Right lobe of liver (tissue), 6 donors: ENCODE data around the gene PTMA. TPM values are rescaled to one million over a fixed set of nuclear protein-coding genes. Genes with fewer than 3 reads are reported as not detected.

Experiments
- ATAC-seq, 4 donors: fragments of 200-7000 bp; cut with Tn5 transposase; one replicate each; pipeline ENCODE4 v1.9.1; 2020; ENCODE audit warnings: mild to moderate bottlenecking in 4 of 4, moderate library complexity in 4 of 4
- DNase-seq, 3 donors: peaks; one replicate each; pipeline ENCODE4 v3.0.0-alpha.2; 2020
- H3K27ac ChIP-seq, 3 donors: fragments of 200-600 bp; one replicate each; pipeline ENCODE4 v1.8.0; 2022
- H3K27me3 ChIP-seq, 2 donors: fragments of 200-600 bp; one replicate each; pipeline ENCODE4 v1.8.0; 2022
- H3K36me3 ChIP-seq, 4 donors: fragments of 200-600 bp; sonication (generic) in 1 of 4; one replicate each; pipeline versions ENCODE4 v1.5.1 to v1.8.0; 2017 to 2022; ENCODE audit warnings: control low read depth in 1 of 4
- H3K4me1 ChIP-seq, 4 donors: fragments of 200-600 bp; sonication (generic) in 1 of 4; one replicate each; pipeline versions ENCODE4 v1.5.1 to v1.8.0; 2017 to 2022; ENCODE audit warnings: control low read depth in 1 of 4
- H3K4me3 ChIP-seq, 3 donors: fragments of 200-600 bp; one replicate each; pipeline ENCODE4 v1.8.0; 2022
- H3K9me3 ChIP-seq, 4 donors: fragments of 200-600 bp; sonication (generic) in 1 of 4; one replicate each; pipeline versions ENCODE4 v1.5.1 to v1.8.0; 2017 to 2022; ENCODE audit warnings: control low read depth in 1 of 4
- CTCF ChIP-seq, 4 donors: fragments of 200-600 bp in 3 of 4; fragments of 450-650 bp in 1 of 4; IDR thresholded peaks; one replicate each; pipeline versions ENCODE4 v1.5.1 to v1.8.0; 2016 to 2022; ENCODE audit warnings: antibody characterized with exemption in 4 of 4, mild to moderate bottlenecking in 2 of 4
- POLR2A ChIP-seq: fragments of 450-650 bp; IDR thresholded peaks from one replicate; pipeline ENCODE4 v1.6.1; 2017; ENCODE audit warnings: antibody characterized with exemption, mild to moderate bottlenecking
- WGBS: methylation state at CpG from one replicate; pipeline ENCODE4 v1.1.6; 2018; ENCODE audit warnings: low coverage, low lambda C conversion rate; ENCODE audit not compliant: insufficient coverage; ENCODE audit errors: missing lambda C conversion rate; 5-methylcytosine and 5-hydroxymethylcytosine counted together
- intact Hi-C, 2 donors: fragments of 100-400 bp; cut with DNase I; formaldehyde crosslinking; loops; one replicate each; pipeline versions ENCODE4 v1.11.2 to v1.14.1; 2022
- total RNA-seq, 6 experiments: library from RNA; depleted of rRNA in 2 of 6; stranded (reverse); fragments of >200 nt in 2 of 6; fragmentation: NEBNext Ultra II Directional in 3 of 6; extraction: Animal tissue kit (Norgen Biotek cat#: 25700) in 3 of 6; gene quantifications; one replicate each; pipeline versions ENCODE4 v1.1.0 to v1.2.4, GENCODE V29; 2016 to 2023
- donor health status: DM: no; HTN: yes; CAD: no.
- donor health status: DM: no; HTN: no; CAD: no.
- donor health status: DM: no; HTN: no; CAD: no.
- donor health status: DM: no; HTN: yes; CAD: no.
- donor health status: DM: no; HTN: yes; CAD: no.

PTMA gene
- total RNA-seq, 6 experiments from 2014 or later: 180 to 373 (median 252) TPM

GRCh38 chr2:231716666-231717280 is 8.4 kb downstream of the PTMA start:
- Histone ChIP-seq H3K4me3 (no peak overlapping the region), H3K27me3 (no peaks in the 10 kb centered on the region), H3K9me3 (no peaks in the 10 kb centered on the region), H3K36me3 (peaks cover 0 to 9% (median 4%) of the 10 kb centered on the region in 4 donors), H3K27ac (no peak overlapping the region), H3K4me1 (peaks cover 0 to 14% (median 6%) of the 10 kb centered on the region in 4 donors)
- TF ChIP-seq POLR2A (no peak), CTCF (IDR thresholded peaks at IDR 0.05) (no peak)
- DNase-seq (no peak), ATAC-seq (no peak)
- intact Hi-C loops: loop anchor here in 1 of 2 donors (5.0 to 10.0 kb wide), 3 partner anchors 39 to 102 kb away; partner anchors contain the start of genes COPS7B and PDE6D
- 84% methylated on average over 10 of the region's 11 CpGs for WGBS

- intact Hi-C loops: loop anchor here in 1 of 2 donors (5.0 to 10.0 kb wide), 3 partner anchors 40 to 103 kb away; partner anchors contain the start of genes COPS7B and PDE6D
- peak in 1 of 3 donors; percentile 50 for DNase-seq
- TF ChIP-seq POLR2A (no peak), CTCF (IDR thresholded peaks at IDR 0.05) (no peak)
- no peak overlapping the region for H3K4me3 ChIP-seq
- no peak overlapping the region for H3K27ac ChIP-seq
- peaks cover 0 to 7% (median 3%) of the 10 kb centered on the region in 4 donors for H3K4me1 ChIP-seq
- H3K27me3 ChIP-seq: no peaks in the 10 kb centered on the region
- peaks cover 0 to 2% (median under 1%) of the 10 kb centered on the region in 4 donors for H3K36me3 ChIP-seq
- 72% methylated on average over 10 of the region's 13 CpGs for WGBS
- ATAC-seq: peak in 2 of 4 donors; percentile 6 to 15
- no peaks in the 10 kb centered on the region for H3K9me3 ChIP-seq
Measured at GRCh38 chr2:231717281-231718171, 9.2 kb downstream of the PTMA start.

- no peak overlapping the region for H3K4me3 ChIP-seq
- no peaks in the 10 kb centered on the region for H3K27me3 ChIP-seq
- peaks cover 0 to 1% (median under 1%) of the 10 kb centered on the region in 4 donors for H3K4me1 ChIP-seq
- DNase-seq: peak in 1 of 3 donors; percentile 31
- no peak for ATAC-seq
- no peak overlapping the region for H3K27ac ChIP-seq
- 75% methylated on average over 5 of the region's 6 CpGs for WGBS
- TF ChIP-seq POLR2A (no peak), CTCF (IDR thresholded peaks at IDR 0.05) (no peak)
- intact Hi-C loops: loop anchor here in 1 of 2 donors (5.0 to 10.0 kb wide), 3 partner anchors 41 to 104 kb away; partner anchors contain the start of genes COPS7B and PDE6D
- no peaks in the 10 kb centered on the region for H3K9me3 ChIP-seq
- no peaks in the 10 kb centered on the region for H3K36me3 ChIP-seq
Measured at GRCh38 chr2:231718799-231719198, 10.5 kb downstream of the PTMA start.

GRCh38 chr2:231720292-231720986 is 12.1 kb downstream of the PTMA start:
- H3K27ac ChIP-seq: no peak overlapping the region
- 77% methylated on average over 7 of the region's 7 CpGs for WGBS
- peak in 1 of 3 donors; percentile 9 for DNase-seq
- no peak for ATAC-seq
- no peak overlapping the region for H3K4me3 ChIP-seq
- no peaks in the 10 kb centered on the region for H3K4me1 ChIP-seq
- H3K27me3 ChIP-seq: no peaks in the 10 kb centered on the region
- H3K36me3 ChIP-seq: no peaks in the 10 kb centered on the region
- H3K9me3 ChIP-seq: no peaks in the 10 kb centered on the region
- intact Hi-C loops: no loop called here
- TF ChIP-seq CTCF (IDR thresholded peaks at IDR 0.05) (no peak), POLR2A (no peak)
